NCI-H1694 treated with DMSO at 0.1 percent for 48 hours (cell line): ENCODE data around the gene DIP2A.
"Not testable (repeated sequence)": the region's sequence is repeated elsewhere in the genome, so short reads cannot be mapped to it uniquely, and the experiment has no call there.

ENCODE experiments used
- DNase-seq: peaks from one replicate; lab custom pipeline; 2025; lab: John Stamatoyannopoulos, UW

The DIP2A gene

GRCh38 chr21:46527393-46527792, 68.7 kb downstream of the DIP2A start:
- DNase-seq = not testable (repeated sequence)

DNA sequence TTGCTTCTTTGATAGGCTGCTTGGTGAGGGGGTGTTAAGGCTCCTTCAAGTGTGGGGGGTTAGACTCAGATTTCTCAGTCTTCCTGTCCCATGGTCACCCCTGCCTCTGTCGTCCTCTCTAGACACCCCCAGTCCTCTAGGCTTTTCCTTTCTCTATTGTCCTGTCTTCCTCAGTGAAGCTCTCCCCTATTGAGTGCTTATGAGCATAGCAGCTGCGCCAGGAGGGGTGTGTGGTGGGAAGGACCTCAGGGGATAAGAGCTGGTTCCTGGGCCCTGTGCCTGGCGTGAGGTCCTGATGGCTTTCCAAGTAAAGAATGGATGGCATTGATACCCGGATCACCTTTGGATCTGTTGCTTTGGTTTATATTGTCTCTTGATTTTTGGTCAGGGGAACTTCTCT, 69.1 kb downstream of the DIP2A start:
- DNase-seq = no peak

- no peak for DNase-seq
Observed at GRCh38 chr21:46532080-46532479, 73.4 kb downstream of the DIP2A start.

- DNase-seq = no peak
Observed at GRCh38 chr21:46537026-46537425, 78.3 kb downstream of the DIP2A start.

- DNase-seq = no peak
Observed at GRCh38 chr21:46538262-46538661, 79.6 kb downstream of the DIP2A start.

DNA sequence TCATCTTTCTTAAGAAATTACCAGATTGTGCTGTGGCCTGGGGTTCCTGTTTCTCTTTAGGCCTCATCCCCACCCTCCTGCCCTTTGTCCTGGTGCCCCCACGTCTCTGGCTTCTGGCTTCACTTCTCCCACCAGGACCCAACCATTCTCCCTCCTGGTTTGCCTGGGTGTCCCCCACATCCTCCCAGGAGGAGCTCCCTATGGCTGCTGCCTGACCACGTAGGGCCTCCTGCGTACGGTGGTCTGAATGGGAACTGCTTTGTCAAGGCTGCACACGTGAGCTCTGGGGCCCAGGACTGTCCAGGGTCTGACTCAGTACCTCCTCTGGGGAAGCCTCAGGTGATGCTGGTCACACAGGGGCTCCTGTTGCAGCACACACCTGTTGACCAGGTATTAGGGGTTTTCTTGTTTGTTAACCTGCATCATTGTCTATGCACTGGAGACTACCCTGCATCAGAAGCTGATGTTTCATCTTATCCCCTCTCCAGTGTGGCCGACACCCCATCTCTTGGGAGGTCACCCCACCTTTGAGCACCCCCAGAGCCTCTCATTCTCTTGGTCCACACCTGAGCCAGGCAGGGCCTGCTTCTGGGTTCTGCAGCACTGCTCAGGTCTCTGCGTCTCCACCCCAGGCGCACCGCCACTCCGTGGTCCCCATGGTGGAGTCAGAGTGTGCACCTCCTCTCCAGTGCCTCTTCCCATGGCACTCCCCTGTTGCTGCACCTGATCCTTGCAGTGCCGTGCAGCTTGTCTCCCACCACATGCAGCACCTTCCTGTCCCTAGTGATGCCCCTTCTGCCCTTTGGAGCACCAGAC, 80.4 kb downstream of the DIP2A start:
- DNase-seq = no peak

- no peak for DNase-seq
Observed at GRCh38 chr21:46540087-46540710, 81.5 kb downstream of the DIP2A start.

- DNase-seq = no peak
Observed at GRCh38 chr21:46542588-46543124, 84.0 kb downstream of the DIP2A start.

DNA sequence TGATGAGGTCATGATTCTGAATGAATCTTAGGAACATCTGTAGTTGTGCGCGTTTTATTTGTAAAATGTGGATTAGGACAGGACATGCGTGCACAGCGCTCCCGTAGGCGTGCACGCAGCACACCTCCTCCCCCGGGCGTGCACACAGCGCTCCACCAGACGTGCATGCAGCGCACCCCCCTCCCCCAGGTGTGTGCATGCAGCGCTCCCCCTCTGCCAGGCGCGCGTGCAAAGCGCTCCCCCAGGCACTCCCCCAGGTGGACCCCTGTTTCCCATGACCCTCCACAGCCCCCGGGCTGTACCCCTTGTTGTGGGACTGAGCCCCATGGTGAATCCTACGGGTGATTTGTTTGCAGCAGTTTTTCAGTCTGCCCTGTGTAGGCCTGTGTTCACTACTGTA, 84.6 kb downstream of the DIP2A start:
- DNase-seq = no peak

DNA sequence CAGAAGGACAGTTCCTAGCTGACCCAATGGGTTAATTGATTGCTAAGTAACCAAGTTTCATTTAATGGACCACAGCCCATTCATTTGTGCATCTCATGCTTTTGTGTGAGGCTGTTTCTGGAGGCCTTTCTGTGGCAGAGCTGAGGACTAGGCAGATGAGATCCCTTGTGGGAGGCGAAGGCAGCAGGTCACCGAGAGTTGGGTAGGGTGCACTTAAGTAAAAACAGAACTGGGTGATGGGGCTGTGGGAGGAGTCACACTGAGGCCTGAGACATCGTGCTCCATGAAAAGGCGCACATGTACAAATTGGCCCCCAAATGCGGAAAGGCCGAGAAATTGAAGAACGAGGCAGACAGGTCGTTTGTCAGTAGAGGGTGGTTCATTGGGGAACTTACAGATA, 85.3 kb downstream of the DIP2A start:
- DNase-seq = no peak

GRCh38 chr21:46544824-46545223, 86.1 kb downstream of the DIP2A start:
- DNase-seq = no peak

- no peak for DNase-seq
Observed at GRCh38 chr21:46545363-46545762, 86.7 kb downstream of the DIP2A start.

DNA sequence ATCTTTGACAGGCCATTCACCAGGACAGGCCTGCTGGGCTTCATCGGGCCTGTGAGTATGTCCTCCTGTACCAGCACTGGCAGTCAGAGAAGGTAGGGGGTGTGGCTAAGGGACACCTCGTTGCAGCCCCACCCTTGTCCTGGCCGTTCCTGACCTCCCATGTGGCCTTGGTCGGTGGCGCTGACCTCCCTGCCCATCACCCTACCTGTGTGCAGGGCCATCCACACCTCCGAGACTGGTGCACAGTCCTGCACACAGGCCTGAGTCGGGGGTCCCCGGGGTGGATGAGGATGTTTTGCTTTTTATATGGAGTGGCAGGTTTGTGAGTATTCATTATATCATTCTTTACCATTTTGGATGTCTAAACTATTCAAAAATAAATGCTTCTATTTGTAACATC, 87.2 kb downstream of the DIP2A start:
- no peak for DNase-seq

DNA sequence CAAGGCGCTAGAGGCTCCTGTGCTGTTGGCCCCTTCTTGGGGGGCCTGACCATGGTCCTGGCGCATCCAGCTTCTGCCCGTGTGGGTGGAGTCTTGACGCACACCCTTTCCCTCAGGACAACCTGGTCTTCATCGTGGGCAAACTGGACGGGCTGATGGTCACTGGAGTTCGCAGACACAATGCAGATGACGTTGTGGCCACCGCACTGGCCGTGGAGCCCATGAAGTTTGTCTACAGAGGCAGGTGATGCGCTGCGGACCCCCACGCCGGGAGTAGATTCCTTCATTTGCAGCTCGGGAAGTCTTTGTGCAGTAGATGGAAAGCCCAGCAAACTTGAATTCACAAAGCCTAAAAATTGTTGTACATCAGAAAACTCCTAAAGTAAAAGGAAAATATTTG, 88.1 kb downstream of the DIP2A start:
- no peak for DNase-seq

DNA sequence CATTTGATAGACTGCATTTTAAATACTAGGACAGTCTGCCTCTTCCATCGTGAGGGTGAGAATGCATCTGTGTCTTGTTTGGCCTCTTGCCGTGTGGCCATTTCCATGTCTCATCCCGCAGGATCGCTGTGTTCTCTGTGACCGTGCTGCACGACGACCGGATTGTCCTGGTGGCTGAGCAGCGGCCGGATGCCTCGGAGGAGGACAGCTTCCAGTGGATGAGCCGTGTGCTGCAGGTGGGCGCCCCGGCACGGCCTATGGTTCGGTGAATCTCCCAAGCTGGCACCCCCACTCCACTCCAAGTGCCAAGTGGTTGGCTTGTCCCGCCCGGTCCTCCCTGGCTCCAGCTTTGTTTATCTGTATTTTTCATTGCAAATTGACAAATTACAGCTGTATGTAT, 91.0 kb downstream of the DIP2A start:
- no peak for DNase-seq

DNA sequence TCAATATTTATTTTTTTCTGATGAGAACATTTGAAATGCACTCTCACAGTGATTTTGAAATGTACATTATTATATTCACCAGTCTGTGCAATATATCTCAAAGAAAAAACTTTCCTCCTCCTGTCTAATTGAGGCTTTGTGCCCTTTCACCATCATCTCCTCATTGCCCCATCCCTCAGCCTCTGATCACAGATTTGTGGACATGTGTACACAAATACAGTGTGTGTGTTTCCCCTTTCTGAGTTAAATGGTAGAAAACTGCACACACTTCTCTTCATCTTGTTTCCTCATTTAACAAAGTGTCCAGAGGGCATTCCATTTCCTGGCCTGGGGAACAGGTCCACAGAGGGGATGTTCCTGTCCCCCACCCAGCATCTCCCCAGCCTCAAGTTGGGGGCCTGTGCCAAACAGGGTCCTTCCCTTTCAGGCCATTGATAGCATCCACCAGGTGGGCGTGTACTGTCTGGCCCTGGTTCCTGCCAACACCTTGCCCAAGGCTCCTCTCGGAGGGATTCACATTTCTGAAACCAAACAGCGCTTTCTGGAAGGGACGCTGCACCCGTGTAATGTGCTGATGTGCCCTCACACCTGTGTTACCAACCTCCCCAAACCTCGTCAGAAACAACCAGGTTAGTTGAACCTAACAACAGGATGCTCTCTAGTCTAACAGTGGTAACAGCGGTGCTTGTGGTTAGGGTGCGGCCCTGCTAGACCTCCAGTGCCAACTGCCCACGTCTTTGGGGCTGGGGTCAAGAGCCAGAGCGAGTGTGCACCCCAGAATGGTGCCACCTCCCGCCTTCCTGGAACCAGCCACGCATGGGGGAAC, 91.6 kb downstream of the DIP2A start:
- no peak for DNase-seq

DNA sequence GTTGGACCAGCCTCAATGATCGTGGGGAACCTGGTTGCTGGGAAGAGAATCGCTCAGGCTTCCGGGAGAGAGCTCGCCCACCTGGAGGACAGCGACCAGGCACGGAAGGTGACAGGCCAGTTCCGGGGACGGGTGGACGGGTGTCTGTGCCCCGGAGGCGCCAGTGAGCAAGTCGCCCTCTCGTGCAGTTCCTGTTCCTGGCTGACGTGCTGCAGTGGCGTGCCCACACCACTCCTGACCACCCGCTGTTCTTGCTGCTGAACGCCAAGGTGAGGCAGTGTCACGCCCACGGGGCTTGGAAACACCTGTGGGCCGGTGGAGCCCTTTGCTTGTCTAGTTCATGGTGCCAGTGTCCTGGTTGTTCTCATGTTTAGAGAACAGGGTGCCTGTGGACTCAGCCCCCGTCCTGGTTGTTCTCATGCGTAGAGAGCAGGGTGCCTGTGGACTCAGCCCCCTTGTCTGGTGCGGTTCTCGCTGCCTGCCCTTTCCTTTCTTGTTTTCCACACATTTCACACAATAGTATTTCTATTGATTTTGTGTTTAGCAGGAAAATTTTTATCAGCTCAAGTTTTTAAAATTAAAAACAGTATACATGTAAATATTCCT, 93.0 kb downstream of the DIP2A start:
- DNase-seq = no peak

GRCh38 chr21:46552274-46552673, 93.6 kb downstream of the DIP2A start:
- DNase-seq = no peak

DNA sequence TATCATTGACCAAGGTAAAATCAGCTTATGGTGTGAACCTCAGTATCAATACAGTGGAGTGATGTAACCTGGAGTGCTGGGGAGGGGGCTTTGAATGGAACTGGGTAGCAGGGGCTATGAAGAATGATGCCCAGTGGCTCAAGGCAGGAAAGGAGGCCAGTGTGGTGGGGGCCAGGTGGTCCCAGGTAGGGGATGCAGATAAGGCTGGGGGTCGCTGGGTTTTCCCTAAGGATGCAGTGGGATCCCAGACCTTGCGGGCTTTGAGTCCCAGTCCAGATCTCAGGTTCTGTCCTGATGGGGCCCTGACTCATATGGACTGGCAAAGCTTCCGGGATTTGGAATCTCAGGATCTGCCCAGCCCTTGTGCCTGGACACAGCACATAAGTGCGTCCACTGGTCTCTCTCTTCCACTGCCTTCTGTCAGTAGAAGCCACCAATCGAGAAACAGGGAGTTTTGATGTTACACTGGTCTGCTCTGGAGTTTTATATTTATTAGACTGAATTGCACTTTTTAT, 94.2 kb downstream of the DIP2A start:
- DNase-seq = no peak

DNA sequence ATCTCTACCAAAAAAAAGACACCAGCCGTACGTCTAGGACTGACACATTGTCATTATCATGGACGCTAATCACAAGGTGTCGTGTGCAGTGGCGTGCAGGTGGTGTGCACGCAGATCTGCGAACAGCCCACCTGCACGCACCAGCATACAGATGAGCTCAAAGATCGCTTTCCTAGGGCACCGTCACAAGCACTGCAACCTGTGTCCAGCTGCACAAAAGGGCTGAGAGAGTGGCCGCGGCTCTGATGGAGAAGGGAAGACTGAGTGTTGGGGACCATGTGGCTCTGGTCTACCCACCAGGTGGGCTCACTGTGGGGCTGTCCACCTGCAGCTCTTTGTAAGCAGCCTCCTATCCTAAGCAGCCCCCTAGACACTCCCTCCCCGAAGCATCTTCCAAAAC, 95.3 kb downstream of the DIP2A start:
- no peak for DNase-seq

DNA sequence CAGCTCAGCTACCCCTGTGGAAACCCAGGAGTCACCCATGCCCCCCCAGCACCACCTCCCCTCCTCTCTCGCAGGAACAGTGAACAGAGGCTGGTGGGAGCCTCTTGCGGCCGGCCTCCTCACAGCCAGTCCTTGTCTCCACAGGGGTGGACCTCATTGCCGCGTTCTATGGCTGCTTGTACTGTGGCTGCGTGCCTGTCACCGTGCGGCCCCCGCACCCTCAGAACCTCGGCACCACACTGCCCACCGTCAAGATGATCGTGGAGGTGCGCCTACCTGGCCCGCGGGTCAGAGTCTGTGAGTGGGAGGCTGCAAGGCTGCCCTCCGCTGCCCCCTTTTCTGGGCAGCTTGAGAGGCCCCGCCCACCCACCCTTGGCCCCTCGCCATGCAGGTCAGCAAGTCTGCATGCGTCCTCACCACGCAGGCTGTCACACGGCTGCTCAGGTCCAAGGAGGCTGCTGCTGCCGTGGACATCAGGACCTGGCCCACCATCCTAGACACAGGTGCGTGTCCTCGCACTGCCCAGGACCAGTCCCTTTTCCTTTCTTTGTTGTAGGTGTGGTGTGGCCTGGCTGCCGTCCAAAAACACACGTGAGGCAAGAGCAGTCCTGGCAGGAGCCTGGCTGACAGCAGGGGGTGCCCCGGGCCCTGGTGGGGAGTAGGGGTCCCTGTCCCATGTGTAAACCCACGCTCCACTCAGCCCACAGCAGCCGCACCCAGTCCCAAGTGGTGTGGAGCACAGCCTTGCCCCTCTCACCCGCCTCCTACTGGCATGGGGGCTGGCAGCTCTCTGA, 95.9 kb downstream of the DIP2A start:
- DNase-seq = no peak
